ENCODE measurements around the gene RINT1.

Gene RINT1

DNA sequence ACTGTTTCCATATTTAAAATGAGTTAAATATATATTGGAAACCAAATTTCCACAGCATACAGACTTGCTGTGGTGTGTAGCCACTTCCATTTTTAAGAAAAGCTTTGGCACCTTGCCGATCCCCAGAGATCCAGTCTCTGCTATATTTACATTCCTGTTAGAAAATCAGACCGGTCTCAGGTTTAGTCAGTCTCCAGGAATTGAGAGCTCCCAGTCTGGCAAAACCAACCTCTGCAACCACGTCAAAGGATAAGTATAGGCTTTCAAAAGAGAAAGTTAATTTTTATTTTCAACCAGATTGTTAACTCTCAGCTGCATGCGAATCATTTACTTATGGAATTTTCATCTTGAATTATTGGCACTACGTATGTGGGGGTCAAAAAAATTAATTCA lies 38.1 kb upstream of the RINT1 start:
- no peak for TF ChIP-seq ZBTB7A (IDR thresholded peaks at IDR 0.05; ENCODE audit: low read depth)
- no peak for TF ChIP-seq TAF1 (IDR thresholded peaks at IDR 0.05; ENCODE audit: low read depth)
- TF ChIP-seq, protein P1, sequence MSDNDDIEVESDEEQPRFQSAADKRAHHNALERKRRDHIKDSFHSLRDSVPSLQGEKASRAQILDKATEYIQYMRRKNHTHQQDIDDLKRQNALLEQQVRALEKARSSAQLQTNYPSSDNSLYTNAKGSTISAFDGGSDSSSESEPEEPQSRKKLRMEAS (IDR thresholded peaks at IDR 0.05): no peak
- TF ChIP-seq CEBPB (IDR thresholded peaks at IDR 0.05): no peak
- TF ChIP-seq EP300 (IDR thresholded peaks at IDR 0.05; ENCODE audit: borderline replicate concordance): no peak
- no peak for TF ChIP-seq EGR1 (IDR thresholded peaks at IDR 0.05)
- no peak for TF ChIP-seq FOXM1 (IDR thresholded peaks at IDR 0.05; ENCODE audit: borderline replicate concordance, low read depth)
- TF ChIP-seq, protein P2, sequence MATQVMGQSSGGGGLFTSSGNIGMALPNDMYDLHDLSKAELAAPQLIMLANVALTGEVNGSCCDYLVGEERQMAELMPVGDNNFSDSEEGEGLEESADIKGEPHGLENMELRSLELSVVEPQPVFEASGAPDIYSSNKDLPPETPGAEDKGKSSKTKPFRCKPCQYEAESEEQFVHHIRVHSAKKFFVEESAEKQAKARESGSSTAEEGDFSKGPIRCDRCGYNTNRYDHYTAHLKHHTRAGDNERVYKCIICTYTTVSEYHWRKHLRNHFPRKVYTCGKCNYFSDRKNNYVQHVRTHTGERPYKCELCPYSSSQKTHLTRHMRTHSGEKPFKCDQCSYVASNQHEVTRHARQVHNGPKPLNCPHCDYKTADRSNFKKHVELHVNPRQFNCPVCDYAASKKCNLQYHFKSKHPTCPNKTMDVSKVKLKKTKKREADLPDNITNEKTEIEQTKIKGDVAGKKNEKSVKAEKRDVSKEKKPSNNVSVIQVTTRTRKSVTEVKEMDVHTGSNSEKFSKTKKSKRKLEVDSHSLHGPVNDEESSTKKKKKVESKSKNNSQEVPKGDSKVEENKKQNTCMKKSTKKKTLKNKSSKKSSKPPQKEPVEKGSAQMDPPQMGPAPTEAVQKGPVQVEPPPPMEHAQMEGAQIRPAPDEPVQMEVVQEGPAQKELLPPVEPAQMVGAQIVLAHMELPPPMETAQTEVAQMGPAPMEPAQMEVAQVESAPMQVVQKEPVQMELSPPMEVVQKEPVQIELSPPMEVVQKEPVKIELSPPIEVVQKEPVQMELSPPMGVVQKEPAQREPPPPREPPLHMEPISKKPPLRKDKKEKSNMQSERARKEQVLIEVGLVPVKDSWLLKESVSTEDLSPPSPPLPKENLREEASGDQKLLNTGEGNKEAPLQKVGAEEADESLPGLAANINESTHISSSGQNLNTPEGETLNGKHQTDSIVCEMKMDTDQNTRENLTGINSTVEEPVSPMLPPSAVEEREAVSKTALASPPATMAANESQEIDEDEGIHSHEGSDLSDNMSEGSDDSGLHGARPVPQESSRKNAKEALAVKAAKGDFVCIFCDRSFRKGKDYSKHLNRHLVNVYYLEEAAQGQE (IDR thresholded peaks at IDR 0.05; ENCODE audit: low read depth): no peak
- TF ChIP-seq, protein P3, sequence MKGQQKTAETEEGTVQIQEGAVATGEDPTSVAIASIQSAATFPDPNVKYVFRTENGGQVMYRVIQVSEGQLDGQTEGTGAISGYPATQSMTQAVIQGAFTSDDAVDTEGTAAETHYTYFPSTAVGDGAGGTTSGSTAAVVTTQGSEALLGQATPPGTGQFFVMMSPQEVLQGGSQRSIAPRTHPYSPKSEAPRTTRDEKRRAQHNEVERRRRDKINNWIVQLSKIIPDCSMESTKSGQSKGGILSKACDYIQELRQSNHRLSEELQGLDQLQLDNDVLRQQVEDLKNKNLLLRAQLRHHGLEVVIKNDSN (IDR thresholded peaks at IDR 0.05): no peak
- no peak for TF ChIP-seq YY1 (IDR thresholded peaks at IDR 0.05; ENCODE audit: low read depth)
- TF ChIP-seq CREB1 (IDR thresholded peaks at IDR 0.05; ENCODE audit: low read depth): no peak
- TF ChIP-seq NFIC (IDR thresholded peaks at IDR 0.05): no peak
- no peak for TF ChIP-seq RAD21 (IDR thresholded peaks at IDR 0.05; ENCODE audit: low read depth)

DNA sequence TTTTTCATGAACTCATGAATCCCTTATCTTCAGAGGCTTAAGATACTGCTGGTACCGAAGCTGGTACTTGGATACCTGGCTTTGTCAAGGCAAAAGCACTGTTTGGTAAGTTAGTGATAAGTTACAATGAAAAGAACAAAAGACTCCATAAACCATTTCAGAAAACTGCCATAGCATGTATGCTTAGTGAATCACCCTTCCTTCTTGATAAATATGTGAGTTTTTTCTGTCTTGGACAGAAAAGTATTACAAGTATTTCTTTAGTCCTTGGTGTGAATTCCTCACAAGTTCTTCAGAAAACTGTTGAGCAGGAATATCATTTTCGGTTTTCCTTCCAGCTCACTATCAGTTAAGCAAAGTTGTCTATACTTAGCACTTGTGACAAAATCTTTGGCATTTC lies 35.5 kb upstream of the RINT1 start:
- TF ChIP-seq, protein P1 (IDR thresholded peaks at IDR 0.05): no peak
- TF ChIP-seq TCF12 (IDR thresholded peaks at IDR 0.05; ENCODE audit: low read depth): no peak
- no peak for TF ChIP-seq CREB1 (IDR thresholded peaks at IDR 0.05; ENCODE audit: low read depth)
- no peak for TF ChIP-seq ZBTB7A (IDR thresholded peaks at IDR 0.05; ENCODE audit: low read depth)
- no peak for TF ChIP-seq CEBPB (IDR thresholded peaks at IDR 0.05)
- TF ChIP-seq, protein P2 (IDR thresholded peaks at IDR 0.05; ENCODE audit: low read depth): no peak
- no peak for TF ChIP-seq FOXM1 (IDR thresholded peaks at IDR 0.05; ENCODE audit: borderline replicate concordance, low read depth)
- no peak for TF ChIP-seq EP300 (IDR thresholded peaks at IDR 0.05; ENCODE audit: borderline replicate concordance)
- no peak for TF ChIP-seq EGR1 (IDR thresholded peaks at IDR 0.05)
- TF ChIP-seq YY1 (IDR thresholded peaks at IDR 0.05; ENCODE audit: low read depth): no peak
- no peak for TF ChIP-seq TEAD4 (IDR thresholded peaks at IDR 0.05)
- no peak for TF ChIP-seq RAD21 (IDR thresholded peaks at IDR 0.05; ENCODE audit: low read depth)
- TF ChIP-seq NFIC (IDR thresholded peaks at IDR 0.05): no peak

DNA sequence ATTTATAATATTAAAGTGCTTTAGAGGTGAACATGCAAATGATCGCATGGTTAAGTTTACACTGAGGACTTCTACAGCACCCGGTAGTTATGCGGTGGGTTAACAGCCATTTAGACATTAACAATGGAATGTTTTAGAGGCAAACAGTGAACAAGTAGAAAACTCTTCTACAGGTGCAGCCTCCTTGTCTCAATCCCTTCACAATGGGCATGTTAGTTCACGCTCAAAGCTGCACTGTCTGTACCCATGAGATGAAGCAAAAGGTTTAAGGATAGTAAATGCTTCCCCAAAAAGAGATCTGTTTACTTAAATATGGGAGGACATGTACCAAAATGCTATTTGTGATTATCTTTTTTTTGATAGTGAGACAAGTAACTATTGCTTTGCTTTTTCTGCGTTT lies 35.0 kb upstream of the RINT1 start:
- TF ChIP-seq CREB1 (IDR thresholded peaks at IDR 0.05; ENCODE audit: low read depth) (no peak), EP300 (IDR thresholded peaks at IDR 0.05; ENCODE audit: borderline replicate concordance) (no peak), RAD21 (IDR thresholded peaks at IDR 0.05; ENCODE audit: low read depth) (no peak), CEBPB (IDR thresholded peaks at IDR 0.05) (no peak), TAF1 (IDR thresholded peaks at IDR 0.05; ENCODE audit: low read depth) (no peak)
- TF ChIP-seq, protein P2 (IDR thresholded peaks at IDR 0.05; ENCODE audit: low read depth): no peak
- TF ChIP-seq, protein P1 (IDR thresholded peaks at IDR 0.05): no peak
- TF ChIP-seq, protein P3 (IDR thresholded peaks at IDR 0.05): no peak

DNA sequence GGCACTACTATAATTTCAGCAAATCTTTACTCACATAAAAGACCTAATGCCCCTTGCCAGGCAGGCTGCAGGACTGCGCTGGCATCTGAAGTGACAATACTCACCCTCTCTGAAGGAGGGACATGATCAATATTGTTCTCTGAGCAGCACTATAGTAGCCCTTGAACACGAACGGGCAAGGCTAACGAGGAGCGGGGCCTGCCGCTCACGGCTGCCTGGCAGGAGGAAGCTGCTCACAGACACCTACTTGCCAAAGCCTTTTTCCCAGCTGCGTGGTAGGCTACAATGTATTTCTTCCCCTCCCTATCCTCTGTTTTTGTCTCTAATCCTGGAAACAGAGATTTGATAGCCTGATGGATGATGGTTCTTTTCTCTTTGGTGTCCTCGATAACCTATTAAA lies 29.8 kb upstream of the RINT1 start:
- TF ChIP-seq CREB1 (IDR thresholded peaks at IDR 0.05; ENCODE audit: low read depth) (no peak), TAF1 (IDR thresholded peaks at IDR 0.05; ENCODE audit: low read depth) (no peak), FOXM1 (IDR thresholded peaks at IDR 0.05; ENCODE audit: borderline replicate concordance, low read depth) (no peak), EP300 (IDR thresholded peaks at IDR 0.05; ENCODE audit: borderline replicate concordance) (no peak), YY1 (IDR thresholded peaks at IDR 0.05; ENCODE audit: low read depth) (no peak), TCF12 (IDR thresholded peaks at IDR 0.05; ENCODE audit: low read depth) (no peak)
- TF ChIP-seq, protein P3 (IDR thresholded peaks at IDR 0.05): no peak

Data from Ishikawa (cell line).